Ovary (tissue), 9 donors: ENCODE measurements around the gene UTS2R. TPM values are rescaled to one million over a fixed set of nuclear protein-coding genes. Genes with fewer than 3 reads are reported as not detected.

Source experiments
- DNase-seq, 5 donors: peaks; one replicate each; pipeline ENCODE4 v3.0.0-alpha.2; 2019 to 2020
- H3K27ac ChIP-seq, 2 donors: fragments of 200-600 bp; one replicate each; pipeline versions ENCODE4 v1.5.1 to v1.8.0; 2019 to 2022
- H3K27me3 ChIP-seq: fragments of 200-600 bp; one replicate; pipeline ENCODE4 v1.8.0; 2022
- H3K36me3 ChIP-seq: fragments of 200-600 bp; sonication (generic); one replicate; pipeline ENCODE4 v1.5.1; 2019
- H3K4me1 ChIP-seq: one replicate; pipeline ENCODE4 v1.8.1; 2013; ENCODE audit warnings: mild to moderate bottlenecking, moderate library complexity; ENCODE audit not compliant: insufficient read depth
- H3K4me3 ChIP-seq: fragments of 200-600 bp; sonication (generic); one replicate; pipeline ENCODE4 v1.5.1; 2017
- H3K9me3 ChIP-seq, 2 donors: fragments of 200-600 bp in 1 of 2; sonication (generic) in 1 of 2; one replicate each; pipeline versions ENCODE4 v1.5.1 to v1.8.1; 2013 to 2019; ENCODE audit warnings: mild to moderate bottlenecking in 1 of 2, moderate library complexity in 1 of 2
- EP300 ChIP-seq: sonication (generic); formaldehyde crosslinking; IDR thresholded peaks from one replicate; pipeline ENCODE4 v1.6.1; 2017; ENCODE audit warnings: antibody characterized with exemption
- POLR2A ChIP-seq: fragments of 450-650 bp; IDR thresholded peaks from one replicate; pipeline ENCODE4 v1.6.1; 2017; ENCODE audit warnings: antibody characterized with exemption, mild to moderate bottlenecking, moderate library complexity
- WGBS, 3 donors: extraction: QIAGEN DNeasy Blood & Tissue Kit in 1 of 3; methylation state at CpG; one replicate each; pipeline versions ENCODE4 v1.1.5 to v1.1.7; 2013 to 2017; 5-methylcytosine and 5-hydroxymethylcytosine counted together
- intact Hi-C, 4 donors: fragments of 100-400 bp; cut with DNase I; formaldehyde crosslinking; loops; one replicate each; pipeline versions ENCODE4 v1.11.0 to v1.15.1; 2022 to 2023
- polyA plus RNA-seq, 2 donors: library from polyadenylated mRNA; stranded (reverse); fragments of 200-250 nt in 1 of 2; fragments of 350-450 nt in 1 of 2; fragmentation: Illumina TruSeq in 1 of 2; extraction: RNeasy Lipid Tissue Mini Kit (QIAGEN cat#74804) in 1 of 2; gene quantifications; one replicate each; pipeline ENCODE4 v1.2.3, GENCODE V29; 2013 to 2014
- total RNA-seq, 7 donors: library from RNA; depleted of rRNA in 2 of 7; stranded (reverse); fragments of >200 nt in 2 of 7; fragmentation: NEBNext Ultra II Directional in 3 of 7; extraction: Animal tissue kit (Norgen Biotek cat#: 25700) in 3 of 7; gene quantifications; one replicate each; pipeline versions ENCODE4 v1.1.0 to v1.2.4, GENCODE V29; 2016 to 2023
- TF ChIP-seq, protein P1 (sequence below), 3 donors: fragments of 450-650 bp in 2 of 3; fragments of 200-600 bp in 1 of 3; IDR thresholded peaks; one replicate each; pipeline versions ENCODE4 v1.5.1 to v1.8.0; 2016 to 2022; ENCODE audit warnings: antibody characterized with exemption in 3 of 3, mild to moderate bottlenecking in 1 of 3
- donor health status: DM: no; HTN: no; CAD: no; lungs with moderate emphysema.
- donor health status: DM: no; HTN: no; CAD: no.
- donor health status: Bipolar disorder and iron deficiency.
- donor health status: DM: yes; HTN: yes; CAD: no.
- donor health status: DM: no; HTN: no; CAD: no.
- donor health status: DM: yes; HTN: yes; CAD: no.

Gene UTS2R
- total and polyA plus RNA-seq, 9 donors = not detected

DNA sequence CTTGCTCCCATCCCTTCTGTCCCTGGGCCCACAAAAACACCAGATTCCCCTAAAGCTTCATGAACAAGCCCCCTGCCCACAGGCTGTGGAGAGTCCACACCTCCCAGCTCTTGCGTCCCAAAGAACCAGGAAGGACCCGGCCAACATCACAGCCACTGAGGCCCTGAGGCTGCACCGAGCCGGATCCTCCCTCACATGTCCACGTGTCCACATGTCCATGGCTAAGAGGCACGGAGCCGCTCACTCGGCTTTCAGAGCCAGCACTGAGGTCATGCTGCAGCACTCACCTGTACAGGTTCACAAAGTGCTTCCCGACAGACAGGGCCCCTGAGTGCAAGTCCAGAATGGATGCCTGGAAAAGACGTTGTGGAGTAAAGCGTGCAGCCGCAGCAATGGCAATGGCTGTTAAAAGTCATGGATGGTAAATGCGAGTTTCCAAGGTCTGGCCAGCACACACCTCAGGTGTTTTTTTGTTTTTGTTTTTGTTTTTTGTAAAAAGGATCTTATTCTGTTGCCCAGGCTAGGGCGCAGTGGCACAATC, 34.6 kb downstream of the UTS2R start:
- TF ChIP-seq, protein P1, sequence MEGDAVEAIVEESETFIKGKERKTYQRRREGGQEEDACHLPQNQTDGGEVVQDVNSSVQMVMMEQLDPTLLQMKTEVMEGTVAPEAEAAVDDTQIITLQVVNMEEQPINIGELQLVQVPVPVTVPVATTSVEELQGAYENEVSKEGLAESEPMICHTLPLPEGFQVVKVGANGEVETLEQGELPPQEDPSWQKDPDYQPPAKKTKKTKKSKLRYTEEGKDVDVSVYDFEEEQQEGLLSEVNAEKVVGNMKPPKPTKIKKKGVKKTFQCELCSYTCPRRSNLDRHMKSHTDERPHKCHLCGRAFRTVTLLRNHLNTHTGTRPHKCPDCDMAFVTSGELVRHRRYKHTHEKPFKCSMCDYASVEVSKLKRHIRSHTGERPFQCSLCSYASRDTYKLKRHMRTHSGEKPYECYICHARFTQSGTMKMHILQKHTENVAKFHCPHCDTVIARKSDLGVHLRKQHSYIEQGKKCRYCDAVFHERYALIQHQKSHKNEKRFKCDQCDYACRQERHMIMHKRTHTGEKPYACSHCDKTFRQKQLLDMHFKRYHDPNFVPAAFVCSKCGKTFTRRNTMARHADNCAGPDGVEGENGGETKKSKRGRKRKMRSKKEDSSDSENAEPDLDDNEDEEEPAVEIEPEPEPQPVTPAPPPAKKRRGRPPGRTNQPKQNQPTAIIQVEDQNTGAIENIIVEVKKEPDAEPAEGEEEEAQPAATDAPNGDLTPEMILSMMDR (IDR thresholded peaks at IDR 0.05) = no peak
- TF ChIP-seq EP300 (no peak), POLR2A (no peak)
- DNase-seq = no peak
- Histone ChIP-seq H3K27ac (no peak overlapping the region), H3K4me1 (no peaks in the 10 kb centered on the region), H3K27me3 (no peaks in the 10 kb centered on the region), H3K36me3 (no peaks in the 10 kb centered on the region), H3K9me3 (no peaks in the 10 kb centered on the region), H3K4me3 (no peak overlapping the region)
- intact Hi-C loops = no loop called here
- 87 to 92% (median 88%) methylated on average over 14 of the region's 14 CpGs for WGBS, 3 donors

DNA sequence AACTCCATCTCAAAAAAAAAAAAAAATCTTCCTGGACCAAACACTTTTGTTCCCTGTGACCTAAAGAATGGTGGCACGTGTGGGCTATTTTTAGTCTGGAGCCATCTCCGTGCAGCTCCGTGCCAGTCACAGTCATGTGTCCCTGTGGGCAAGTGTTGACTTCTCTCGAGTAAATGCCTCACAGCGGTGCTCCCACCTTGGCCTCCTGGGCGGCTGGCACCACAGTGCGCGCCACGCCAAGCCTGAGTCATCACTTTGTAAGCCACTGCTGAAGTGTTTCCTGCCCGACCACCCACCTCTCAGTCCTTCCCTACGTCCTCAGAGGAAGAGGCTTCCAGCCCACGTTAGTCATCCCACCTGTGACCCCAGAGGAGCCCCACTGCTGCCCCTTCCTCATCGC, 35.7 kb downstream of the UTS2R start:
- intact Hi-C loops = no loop called here
- no peaks in the 10 kb centered on the region for H3K36me3 ChIP-seq

DNA sequence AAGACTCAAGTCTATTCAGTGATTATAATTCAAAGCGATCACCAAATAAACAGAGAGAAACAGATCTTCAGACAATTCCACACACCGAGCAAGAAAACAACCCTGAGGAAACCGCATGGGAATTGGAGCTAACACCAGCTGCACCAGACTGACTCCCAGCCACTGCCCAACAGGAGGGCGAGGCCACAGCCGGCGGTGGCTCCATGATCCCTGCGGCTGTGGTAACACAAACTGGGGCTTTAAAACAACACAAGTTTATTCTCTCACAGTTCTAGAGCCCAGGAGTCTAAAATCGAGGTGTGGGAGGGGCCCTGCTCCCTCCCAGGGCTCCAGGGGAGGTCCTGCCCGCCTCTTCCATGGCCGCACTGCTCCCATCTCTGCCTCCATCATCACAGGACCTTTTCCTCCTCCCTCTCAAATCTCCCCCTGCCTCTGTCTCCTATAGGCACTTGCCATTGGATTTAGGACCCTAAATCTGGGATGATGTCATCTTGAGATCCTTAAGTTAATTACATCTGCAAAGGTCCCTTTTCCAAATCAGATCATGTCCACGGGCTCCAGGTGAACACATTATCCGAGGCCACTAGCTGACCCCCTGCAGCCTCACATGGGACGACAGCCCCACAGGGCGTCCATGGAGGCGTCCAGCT, 36.8 kb downstream of the UTS2R start:
- TF ChIP-seq, protein P1 (IDR thresholded peaks at IDR 0.05) = no peak
- TF ChIP-seq EP300 (no peak), POLR2A (no peak)
- WGBS, 3 donors = 85 to 90% (median 86%) methylated on average over 15 of the region's 15 CpGs
- no peak overlapping the region for H3K27ac ChIP-seq
- H3K4me1 ChIP-seq = peaks cover 3% of the 10 kb centered on the region
- H3K9me3 ChIP-seq = no peaks in the 10 kb centered on the region
- H3K27me3 ChIP-seq = no peaks in the 10 kb centered on the region
- no peak overlapping the region for H3K4me3 ChIP-seq
- no peak for DNase-seq
- intact Hi-C loops = no loop called here
- no peaks in the 10 kb centered on the region for H3K36me3 ChIP-seq

More for the DNA sequence above, 35.7 kb downstream of the UTS2R start:
- Histone ChIP-seq H3K4me3 (no peak overlapping the region), H3K4me1 (no peaks in the 10 kb centered on the region), H3K27ac (no peak overlapping the region), H3K27me3 (no peaks in the 10 kb centered on the region), H3K9me3 (no peaks in the 10 kb centered on the region)
- TF ChIP-seq, protein P1 (IDR thresholded peaks at IDR 0.05) = no peak
- no peak for TF ChIP-seq POLR2A
- no peak for TF ChIP-seq EP300
- no peak for DNase-seq
- WGBS, 3 donors = 88 to 89% (median 89%) methylated on average over 13 of the region's 13 CpGs

DNA sequence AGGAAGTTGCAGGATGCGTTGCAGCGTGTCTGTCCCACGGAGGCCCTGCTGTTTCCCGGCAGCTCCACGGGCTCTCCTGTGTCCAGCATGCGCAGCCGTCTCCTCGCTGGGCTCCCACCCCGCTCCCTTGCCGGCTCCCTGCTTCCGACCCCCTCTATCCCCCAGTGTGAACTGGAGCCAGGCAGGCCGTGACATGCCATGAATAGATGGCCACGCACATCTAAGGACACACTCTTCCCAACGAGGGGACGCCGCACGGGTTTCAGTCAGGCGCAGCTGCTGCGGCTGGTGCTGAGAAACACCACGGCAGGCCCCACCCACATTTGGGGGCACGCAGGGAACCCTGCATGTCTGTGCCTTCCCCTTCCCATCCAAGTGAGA, 37.4 kb downstream of the UTS2R start:
- WGBS, 3 donors = 88 to 93% (median 92%) methylated on average over 21 of the region's 21 CpGs
- no peaks in the 10 kb centered on the region for H3K27me3 ChIP-seq
- no peak overlapping the region for H3K27ac ChIP-seq
- H3K4me1 ChIP-seq = peaks cover 3% of the 10 kb centered on the region
- no peak overlapping the region for H3K4me3 ChIP-seq
- no peaks in the 10 kb centered on the region for H3K9me3 ChIP-seq
- TF ChIP-seq POLR2A (no peak), EP300 (no peak)
- TF ChIP-seq, protein P1 (IDR thresholded peaks at IDR 0.05) = no peak
- no peaks in the 10 kb centered on the region for H3K36me3 ChIP-seq
- no peak for DNase-seq
- intact Hi-C loops = no loop called here
